OCI-LY1 (cell line): ENCODE data around the gene RPN2.

Experiments
- CTCF ChIP-seq: fragments of 200-600 bp; sonication (generic), shearing (Covaris generic); IDR thresholded peaks from 2 replicates; pipeline ENCODE4 v1.5.1; 2017; ENCODE audit warnings: mild to moderate bottlenecking, antibody characterized with exemption, low read length, moderate library complexity, mixed read lengths
- EZH2 ChIP-seq: fragments of 200-600 bp; sonication (generic), shearing (Covaris generic); IDR thresholded peaks from 2 replicates; pipeline ENCODE4 v1.8.0; 2017; ENCODE audit warnings: borderline replicate concordance, mixed run types, mild to moderate bottlenecking, antibody characterized with exemption, low read length, moderate library complexity, mixed read lengths

DNA sequence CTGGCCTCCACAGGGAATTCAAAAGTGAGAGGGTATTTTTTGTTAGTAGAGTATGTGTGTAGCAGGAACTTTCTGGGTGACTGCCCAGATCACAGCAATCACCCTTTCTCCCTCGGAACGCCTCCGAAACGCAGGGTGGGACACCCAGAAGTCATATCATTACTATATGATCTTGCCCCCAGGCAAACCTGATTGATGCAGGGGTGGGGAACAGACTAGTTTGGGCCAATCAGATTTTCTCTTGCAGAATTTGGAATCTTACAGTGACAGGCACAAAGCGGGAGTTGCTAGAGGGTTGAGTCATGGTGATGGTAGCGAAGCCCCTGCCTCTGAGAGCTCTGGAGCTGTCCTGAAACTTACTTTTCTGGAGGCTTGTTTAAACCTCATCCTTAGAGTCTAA, 16.5 kb upstream of the RPN2 start:
- no peak for TF ChIP-seq EZH2
- TF ChIP-seq CTCF, result no peak
